Endothelial cell of umbilical vein (primary cell): ENCODE measurements around the gene NRSN1. TPM values are rescaled to one million over a fixed set of nuclear protein-coding genes. Genes with fewer than 3 reads are reported as not detected.

Experiments
- BruUV-seq: library from RNA; stranded (reverse); fragments of 400-500 nt; replicated peaks from 2 replicates; lab custom pipeline; 2021; lab: Mats Ljungman, UMichigan
- CTCF ChIA-PET: fragments of 300-600, 350-600 bp; sonication (Branson Sonifier 250); formaldehyde crosslinking; loops from one replicate; lab custom pipeline; 2021; ENCODE audit warnings: antibody characterized with exemption, inconsistent platforms; lab: Charles Lee
- POLR2A ChIA-PET: fragments of 300-600, 350-600 bp; sonication (Branson Sonifier 250); formaldehyde crosslinking; loops from one replicate; lab custom pipeline; 2021; ENCODE audit warnings: antibody characterized with exemption, inconsistent platforms; lab: Charles Lee
- DNase-seq: peaks from one replicate; pipeline ENCODE4 v3.0.0-alpha.2; 2011; ENCODE audit warnings: low read depth, low spot score
- FAIRE-seq: peaks from 2 replicates; lab custom pipeline; 2011; peaks lifted over from hg19 to GRCh38; lab: Jason Lieb, UNC
- H2AFZ ChIP-seq: 2 replicates; pipeline ENCODE4 v1.6.0; 2012; ENCODE audit warnings: low read depth, low read length, control low read depth, inconsistent platforms
- H3K27ac ChIP-seq: 2 replicates; pipeline ENCODE4 v1.5.1; 2011; ENCODE audit warnings: low read depth, mild to moderate bottlenecking, control low read depth, low read length, moderate library complexity; ENCODE audit not compliant: insufficient read depth
- H3K27me3 ChIP-seq, 2 experiments: 2 replicates each; pipeline versions ENCODE4 v1.6.0 to v1.6.1; 2011; ENCODE audit warnings: low read length in 2 of 2, mixed read lengths in 1 of 2; ENCODE audit not compliant: control insufficient read depth in 2 of 2, insufficient read depth in 2 of 2
- H3K36me3 ChIP-seq, 2 experiments: 2 replicates in 1 of 2; 3 replicates in 1 of 2; pipeline ENCODE4 v1.5.1; 2011; ENCODE audit warnings: low read length in 2 of 2, mild to moderate bottlenecking in 1 of 2, moderate library complexity in 1 of 2; ENCODE audit not compliant: control insufficient read depth in 2 of 2, insufficient read depth in 2 of 2; ENCODE audit errors: extremely low read depth in 1 of 2
- H3K4me1 ChIP-seq: 3 replicates; pipeline ENCODE4 v1.5.1; 2011; ENCODE audit warnings: mild to moderate bottlenecking, low read length; ENCODE audit not compliant: control insufficient read depth, insufficient read depth; ENCODE audit errors: extremely low read depth
- H3K4me2 ChIP-seq: 2 replicates; pipeline ENCODE4 v1.6.1; 2011; ENCODE audit warnings: low read length, control low read depth, mixed read lengths; ENCODE audit not compliant: insufficient read depth
- H3K4me3 ChIP-seq, 3 experiments: fragments of 200-600 bp in 1 of 3; sonication (generic), shearing (Covaris generic) in 1 of 3; replicated peaks in 1 of 3; 2 replicates each; pipeline ENCODE4 v1.5.1; 2011 to 2016; ENCODE audit warnings: control low read depth in 3 of 3, low read length in 3 of 3, mild to moderate bottlenecking in 2 of 3, inconsistent platforms in 1 of 3, low read depth in 1 of 3, moderate library complexity in 1 of 3; ENCODE audit not compliant: insufficient read depth in 1 of 3
- H3K79me2 ChIP-seq: 2 replicates; pipeline ENCODE4 v1.6.0; 2012; ENCODE audit warnings: low read length, inconsistent platforms; ENCODE audit not compliant: control insufficient read depth, insufficient read depth
- H3K9ac ChIP-seq: replicated peaks from 2 replicates; pipeline ENCODE3; 2011; ENCODE audit warnings: low read length, control low read depth; ENCODE audit not compliant: insufficient read depth; ENCODE audit errors: extremely low read depth
- H3K9me1 ChIP-seq: replicated peaks from 3 replicates; pipeline ENCODE4 v1.6.0; 2011; ENCODE audit warnings: mild to moderate bottlenecking, low read length; ENCODE audit not compliant: control insufficient read depth, insufficient read depth; ENCODE audit errors: extremely low read depth
- H3K9me3 ChIP-seq: replicated peaks from 2 replicates; pipeline ENCODE4 v1.5.1; 2012; ENCODE audit warnings: low read length, inconsistent platforms; ENCODE audit not compliant: control insufficient read depth, insufficient read depth
- H4K20me1 ChIP-seq: replicated peaks from 2 replicates; pipeline ENCODE3; 2011; ENCODE audit warnings: mild to moderate bottlenecking, low read length; ENCODE audit not compliant: control insufficient read depth, insufficient read depth; ENCODE audit errors: extremely low read depth
- CTCF ChIP-seq, 2 donors: IDR thresholded peaks; 1 replicate in 1 of 2; 2 replicates in 1 of 2; pipeline ENCODE4 v1.5.1; 2011; ENCODE audit warnings: low read length in 2 of 2, mild to moderate bottlenecking in 2 of 2, moderate library complexity in 2 of 2, control low read depth in 1 of 2, inconsistent platforms in 1 of 2, low read depth in 1 of 2; ENCODE audit not compliant: insufficient read depth in 1 of 2; ENCODE audit errors: extremely low read depth in 1 of 2
- EZH2 ChIP-seq: IDR thresholded peaks from 2 replicates; pipeline ENCODE4 v1.6.1; 2012; ENCODE audit warnings: borderline replicate concordance, low read depth, mild to moderate bottlenecking, moderate library complexity, low read length, inconsistent platforms; ENCODE audit not compliant: severe bottlenecking
- FOS ChIP-seq: IDR thresholded peaks from 2 replicates; pipeline ENCODE4 v1.6.1; 2011; ENCODE audit warnings: mild to moderate bottlenecking, low read length, moderate library complexity, borderline replicate concordance; ENCODE audit not compliant: insufficient read depth
- GATA2 ChIP-seq: IDR thresholded peaks from 2 replicates; pipeline ENCODE4 v1.7.0; 2011; ENCODE audit warnings: low read depth, mild to moderate bottlenecking, moderate library complexity, mixed read lengths, low read length; ENCODE audit not compliant: insufficient read length, insufficient read depth
- JUN ChIP-seq: IDR thresholded peaks from 2 replicates; pipeline ENCODE4 v1.6.1; 2011; ENCODE audit warnings: borderline replicate concordance, low read depth; ENCODE audit not compliant: insufficient read length, insufficient read depth
- MAX ChIP-seq: IDR thresholded peaks from 2 replicates; pipeline ENCODE4 v1.6.1; 2011; ENCODE audit not compliant: insufficient read depth, insufficient read length
- MYC ChIP-seq: IDR thresholded peaks from one replicate; pipeline ENCODE4 v1.6.1; 2011; ENCODE audit warnings: mild to moderate bottlenecking, low read depth, low read length
- POLR2A ChIP-seq: IDR thresholded peaks from 2 replicates; pipeline ENCODE4 v1.6.1; 2012; ENCODE audit warnings: low read depth, mild to moderate bottlenecking, control low read depth, low read length
- dilution Hi-C: fragments of 300-500 bp; cut with MboI; formaldehyde crosslinking; loops from one replicate; pipeline ENCODE4 v1.15.0; 2019; ENCODE audit warnings: low sequenced_read_pairs; ENCODE audit not compliant: extremely low pct_ligation_motif_present
- intact Hi-C: fragments of 100-400 bp; cut with micrococcal nuclease; formaldehyde crosslinking; loops from one replicate; pipeline ENCODE4 v1.10.0; 2022
- polyA plus RNA-seq, 4 experiments: library from polyadenylated mRNA; depleted of rRNA in 3 of 4; stranded (reverse) in 3 of 4; unstranded in 1 of 4; fragments of >200 nt; gene quantifications; 2 replicates each; pipeline versions ENCODE4 v1.2.1 to v1.2.3, GENCODE V29; 2011 to 2012; ENCODE audit warnings: missing spikeins in 1 of 4
- total RNA-seq: library from RNA; stranded (reverse); gene quantifications from 2 replicates; pipeline ENCODE4 v1.2.3, GENCODE V29; 2021

NRSN1 gene
- total and polyA plus RNA-seq, 2 donors (not counting 3 experiments of a cell fraction or from before 2014, with no cell fraction given), result not detected

GRCh38 chr6:24193364-24193763 is 67.3 kb downstream of the NRSN1 start:
- FAIRE-seq (no peak), DNase-seq (no peak)
- Histone ChIP-seq H3K27ac (no peak overlapping the region), H3K4me3 (no peak overlapping the region), H3K4me2 (no peak overlapping the region), H3K79me2 (no peaks in the 10 kb centered on the region), H3K9me1 (no peaks in the 10 kb centered on the region), H3K27me3 (no peaks in the 10 kb centered on the region), H3K36me3 (no peaks in the 10 kb centered on the region), H4K20me1 (no peaks in the 10 kb centered on the region), H2AFZ (no peak overlapping the region), H3K9me3 (no peaks in the 10 kb centered on the region), H3K9ac (no peak overlapping the region), H3K4me1 (no peaks in the 10 kb centered on the region)
- intact Hi-C loops (no loop called here), dilution Hi-C loops (no loop called here)
- ChIA-PET CTCF (no interaction called here), POLR2A (no interaction called here)
- BruUV-seq, result no TSS peak
- TF ChIP-seq FOS (no peak), MAX (no peak), GATA2 (no peak), MYC (no peak), EZH2 (no peak), JUN (no peak), POLR2A (no peak), CTCF (IDR thresholded peaks at IDR 0.05; ENCODE audit: extremely low read depth in 1 of 2, insufficient read depth in 1 of 2, low read depth in 1 of 2, low read length in 2 of 2) (no peak)
